ENCODE data around the gene STXBP6. TPM values are rescaled to one million over a fixed set of nuclear protein-coding genes. Genes with fewer than 3 reads are reported as not detected.

The STXBP6 gene
- total RNA-seq, 2 experiments from 2014 or later, result not detected

GRCh38 chr14:24900269-24901100 is 149.5 kb downstream of the STXBP6 start:
- no peak overlapping the region for H3K27ac Mint-ChIP-seq
- POLR2A ChIA-PET, result no interaction called here

GRCh38 chr14:24897793-24898192 is 152.2 kb downstream of the STXBP6 start:
- peaks cover 7% of the 10 kb centered on the region for H3K27me3 Mint-ChIP-seq
- ChIA-PET POLR2A (no interaction called here), CTCF (interaction anchor here (0.6 kb wide), 1 partner anchor 179 kb away, joined by 3 read pairs; no protein-coding TSS in a partner anchor)
- no peaks in the 10 kb centered on the region for H3K9me3 Mint-ChIP-seq (ENCODE audit: low read depth)
- H3K27ac Mint-ChIP-seq, result no peak overlapping the region
- H3K36me3 Mint-ChIP-seq (ENCODE audit: low read depth), result no peaks in the 10 kb centered on the region
- no peaks in the 10 kb centered on the region for H3K4me1 Mint-ChIP-seq
- intact Hi-C loops (cut with DNase I, micrococcal nuclease), result no loop called here
- DNase-seq (no peak), ATAC-seq (no peak)
- no peak overlapping the region for H3K4me3 Mint-ChIP-seq

More at GRCh38 chr14:24900269-24901100, 149.5 kb downstream of the STXBP6 start:
- no peaks in the 10 kb centered on the region for H3K4me1 Mint-ChIP-seq
- no peaks in the 10 kb centered on the region for H3K36me3 Mint-ChIP-seq (ENCODE audit: low read depth)
- peaks cover 7% of the 10 kb centered on the region for H3K27me3 Mint-ChIP-seq
- DNase-seq (no peak), ATAC-seq (no peak)
- H3K9me3 Mint-ChIP-seq (ENCODE audit: low read depth), result no peaks in the 10 kb centered on the region
- CTCF ChIA-PET, result interaction anchor here (0.7 kb wide), 1 partner anchor 232 kb away, joined by 3 read pairs; no protein-coding TSS in a partner anchor
- no peak overlapping the region for H3K4me3 Mint-ChIP-seq
- intact Hi-C loops (cut with DNase I, micrococcal nuclease), result no loop called here

- POLR2A ChIA-PET, result interaction anchor here (0.6 kb wide), 1 partner anchor 27 kb away, joined by 3 read pairs; no protein-coding TSS in a partner anchor
- H3K27me3 Mint-ChIP-seq, result peaks cover 5% of the 10 kb centered on the region
- no peak overlapping the region for H3K4me3 Mint-ChIP-seq
- no peak for ATAC-seq
- H3K9me3 Mint-ChIP-seq (ENCODE audit: low read depth), result no peaks in the 10 kb centered on the region
- H3K4me1 Mint-ChIP-seq, result no peaks in the 10 kb centered on the region
- no peak for DNase-seq
- no peaks in the 10 kb centered on the region for H3K36me3 Mint-ChIP-seq (ENCODE audit: low read depth)
- CTCF ChIA-PET, result no interaction called here
- no peak overlapping the region for H3K27ac Mint-ChIP-seq
- intact Hi-C loops (cut with DNase I, micrococcal nuclease), result no loop called here
Observed at GRCh38 chr14:24895622-24896021, 154.3 kb downstream of the STXBP6 start.

DNA sequence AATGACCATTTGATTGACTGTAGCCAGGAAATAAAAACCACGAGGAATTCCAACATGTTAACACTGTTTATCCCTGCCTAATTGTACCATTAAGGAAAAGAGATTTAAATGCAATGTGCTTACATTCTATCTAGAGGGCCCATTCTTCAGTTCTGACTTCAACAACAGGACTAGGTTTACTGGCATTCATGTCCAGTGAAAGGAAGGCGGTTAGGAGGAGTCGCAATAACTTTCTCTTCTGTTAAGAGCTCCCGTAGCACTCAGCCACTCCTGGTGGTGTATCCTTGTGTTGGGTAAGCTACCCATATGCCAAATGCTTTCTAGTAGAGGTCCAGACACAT is 154.7 kb downstream of the STXBP6 start:
- CTCF ChIA-PET, result no interaction called here
- H3K4me3 Mint-ChIP-seq, result no peak overlapping the region
- POLR2A ChIA-PET, result no interaction called here
- H3K27me3 Mint-ChIP-seq, result peaks cover 4% of the 10 kb centered on the region
- no peak overlapping the region for H3K27ac Mint-ChIP-seq
- no peaks in the 10 kb centered on the region for H3K9me3 Mint-ChIP-seq (ENCODE audit: low read depth)
- DNase-seq (no peak), ATAC-seq (no peak)
- intact Hi-C loops (cut with DNase I, micrococcal nuclease), result no loop called here
- no peaks in the 10 kb centered on the region for H3K36me3 Mint-ChIP-seq (ENCODE audit: low read depth)
- no peaks in the 10 kb centered on the region for H3K4me1 Mint-ChIP-seq

- intact Hi-C loops (cut with DNase I, micrococcal nuclease), result no loop called here
- H3K4me3 Mint-ChIP-seq, result no peak overlapping the region
- ChIA-PET POLR2A (no interaction called here), CTCF (no interaction called here)
- H3K9me3 Mint-ChIP-seq (ENCODE audit: low read depth), result no peaks in the 10 kb centered on the region
- H3K27ac Mint-ChIP-seq, result no peak overlapping the region
- no peaks in the 10 kb centered on the region for H3K36me3 Mint-ChIP-seq (ENCODE audit: low read depth)
- DNase-seq (no peak), ATAC-seq (no peak)
- peaks cover 4% of the 10 kb centered on the region for H3K27me3 Mint-ChIP-seq
- H3K4me1 Mint-ChIP-seq, result no peaks in the 10 kb centered on the region
Observed at GRCh38 chr14:24894583-24895242, 155.2 kb downstream of the STXBP6 start.

DNA sequence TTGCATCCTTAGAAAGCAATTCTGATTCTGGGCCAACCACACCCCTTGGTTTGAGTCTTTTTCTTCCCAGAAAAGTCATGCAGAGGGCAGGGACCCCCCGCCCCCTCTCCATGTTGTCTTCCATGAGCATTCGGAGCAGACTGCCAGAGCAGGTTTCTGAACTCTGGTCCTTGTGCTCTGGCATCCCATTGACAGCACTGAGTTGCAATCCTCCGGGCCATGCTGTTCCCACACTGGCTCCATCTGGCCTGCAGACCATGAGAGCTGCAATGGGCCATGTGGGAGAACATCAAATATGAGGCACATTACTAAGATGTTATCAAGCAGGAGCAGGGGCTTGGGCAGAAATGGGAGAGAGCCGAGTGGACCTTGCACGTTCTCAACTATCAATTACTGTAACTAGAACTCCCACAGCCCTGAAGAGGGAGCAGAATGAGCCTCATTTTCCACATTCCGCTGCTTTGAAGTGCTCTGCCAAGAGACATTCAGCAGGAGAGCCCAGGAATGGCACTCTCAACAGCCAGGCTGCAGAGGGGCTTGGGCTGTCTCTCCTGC is 157.4 kb downstream of the STXBP6 start:
- no peak for DNase-seq
- H3K36me3 Mint-ChIP-seq (ENCODE audit: low read depth), result no peaks in the 10 kb centered on the region
- POLR2A ChIA-PET, result no interaction called here
- H3K4me3 Mint-ChIP-seq, result no peak overlapping the region
- H3K27ac Mint-ChIP-seq, result no peak overlapping the region
- no peak for ATAC-seq
- H3K9me3 Mint-ChIP-seq (ENCODE audit: low read depth), result peaks cover 1% of the 10 kb centered on the region
- H3K27me3 Mint-ChIP-seq, result peaks cover 10% of the 10 kb centered on the region
- CTCF ChIA-PET, result no interaction called here
- intact Hi-C loops (cut with DNase I, micrococcal nuclease), result no loop called here
- no peaks in the 10 kb centered on the region for H3K4me1 Mint-ChIP-seq

DNA sequence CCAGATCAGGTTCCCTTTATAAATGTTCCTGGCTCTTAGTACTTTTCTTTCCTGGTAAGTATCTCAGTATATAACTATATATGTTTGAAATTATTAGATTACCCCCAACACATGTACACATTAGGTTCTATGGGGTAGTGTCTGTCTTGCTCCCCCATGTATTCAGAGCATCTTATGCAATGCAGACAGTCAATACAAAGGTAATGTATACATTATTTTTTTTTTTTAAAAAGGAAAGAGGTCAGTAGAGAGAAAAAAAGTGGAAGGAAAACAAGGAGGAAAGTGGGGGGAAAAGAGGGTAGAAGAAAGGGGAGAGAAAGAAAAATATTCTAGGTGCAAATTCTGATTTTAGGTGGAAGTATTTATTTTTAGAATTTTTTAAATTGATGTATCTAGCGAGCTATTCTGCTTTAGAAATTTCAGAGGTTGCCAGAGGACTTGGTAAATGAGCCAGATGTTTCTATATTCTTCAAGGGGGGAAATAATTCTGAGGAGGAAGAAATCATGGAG is 157.9 kb downstream of the STXBP6 start:
- intact Hi-C loops (cut with DNase I, micrococcal nuclease), result no loop called here
- Mint-ChIP-seq H3K4me1 (no peaks in the 10 kb centered on the region), H3K27ac (no peak overlapping the region), H3K4me3 (no peak overlapping the region), H3K9me3 (ENCODE audit: low read depth) (peaks cover 1% of the 10 kb centered on the region), H3K27me3 (peaks cover 10% of the 10 kb centered on the region), H3K36me3 (ENCODE audit: low read depth) (no peaks in the 10 kb centered on the region)
- ChIA-PET CTCF (no interaction called here), POLR2A (no interaction called here)
- DNase-seq (no peak), ATAC-seq (no peak)

- Mint-ChIP-seq H3K27me3 (peaks cover 10% of the 10 kb centered on the region), H3K36me3 (ENCODE audit: low read depth) (no peaks in the 10 kb centered on the region), H3K4me1 (no peaks in the 10 kb centered on the region), H3K27ac (no peak overlapping the region), H3K4me3 (no peak overlapping the region), H3K9me3 (ENCODE audit: low read depth) (peaks cover 1% of the 10 kb centered on the region)
- DNase-seq, result no peak
- intact Hi-C loops (cut with DNase I, micrococcal nuclease), result no loop called here
- ChIA-PET CTCF (no interaction called here), POLR2A (no interaction called here)
- ATAC-seq, result no peak
Observed at GRCh38 chr14:24890716-24891115, 159.2 kb downstream of the STXBP6 start.

DNA sequence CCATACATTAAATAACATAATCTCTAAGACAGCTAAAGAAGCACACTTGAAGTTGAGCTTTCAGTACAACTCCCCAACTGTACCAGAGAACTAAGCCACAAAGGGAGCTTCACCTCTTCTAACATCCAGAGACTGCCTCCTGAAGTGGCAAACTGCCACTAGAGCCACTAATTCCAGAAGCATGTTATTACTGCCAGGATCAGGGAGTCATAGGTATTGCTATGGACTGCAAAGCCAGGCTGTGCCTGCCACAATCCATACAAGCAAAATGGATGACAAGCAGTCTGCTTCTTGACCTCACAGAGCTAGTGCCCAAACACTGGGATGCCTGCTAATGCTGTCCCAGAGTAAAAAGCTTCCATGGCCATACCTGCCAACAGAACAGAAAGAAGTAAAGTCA is 160.1 kb downstream of the STXBP6 start:
- peaks cover 1% of the 10 kb centered on the region for H3K9me3 Mint-ChIP-seq (ENCODE audit: low read depth)
- H3K4me3 Mint-ChIP-seq, result no peak overlapping the region
- H3K27me3 Mint-ChIP-seq, result peaks cover 10% of the 10 kb centered on the region
- intact Hi-C loops (cut with DNase I, micrococcal nuclease), result no loop called here
- DNase-seq (no peak), ATAC-seq (no peak)
- H3K36me3 Mint-ChIP-seq (ENCODE audit: low read depth), result no peaks in the 10 kb centered on the region
- H3K4me1 Mint-ChIP-seq, result no peaks in the 10 kb centered on the region
- no peak overlapping the region for H3K27ac Mint-ChIP-seq
- ChIA-PET POLR2A (no interaction called here), CTCF (no interaction called here)

GRCh38 chr14:24888532-24888931 is 161.4 kb downstream of the STXBP6 start:
- no peak for ATAC-seq
- no peaks in the 10 kb centered on the region for H3K36me3 Mint-ChIP-seq (ENCODE audit: low read depth)
- peaks cover 1% of the 10 kb centered on the region for H3K9me3 Mint-ChIP-seq (ENCODE audit: low read depth)
- no peak overlapping the region for H3K4me3 Mint-ChIP-seq
- ChIA-PET CTCF (no interaction called here), POLR2A (no interaction called here)
- H3K27me3 Mint-ChIP-seq, result peaks cover 10% of the 10 kb centered on the region
- intact Hi-C loops (cut with DNase I, micrococcal nuclease), result no loop called here
- no peak overlapping the region for H3K27ac Mint-ChIP-seq
- DNase-seq, result no peak
- H3K4me1 Mint-ChIP-seq, result no peaks in the 10 kb centered on the region

- Mint-ChIP-seq H3K27ac (no peak overlapping the region), H3K4me3 (no peak overlapping the region), H3K9me3 (ENCODE audit: low read depth) (peaks cover 1% of the 10 kb centered on the region), H3K27me3 (peaks cover 10% of the 10 kb centered on the region), H3K36me3 (ENCODE audit: low read depth) (no peaks in the 10 kb centered on the region), H3K4me1 (no peaks in the 10 kb centered on the region)
- DNase-seq, result no peak
- ChIA-PET CTCF (no interaction called here), POLR2A (no interaction called here)
- no peak for ATAC-seq
- intact Hi-C loops (cut with DNase I, micrococcal nuclease), result no loop called here
Observed at GRCh38 chr14:24887623-24888304, 162.2 kb downstream of the STXBP6 start.

Data from activated CD4-positive, alpha-beta T cell treated with anti-CD3 and anti-CD28 coated beads for 36 hours (primary cell).